ENCODE data around the gene ANK3.

DNA sequence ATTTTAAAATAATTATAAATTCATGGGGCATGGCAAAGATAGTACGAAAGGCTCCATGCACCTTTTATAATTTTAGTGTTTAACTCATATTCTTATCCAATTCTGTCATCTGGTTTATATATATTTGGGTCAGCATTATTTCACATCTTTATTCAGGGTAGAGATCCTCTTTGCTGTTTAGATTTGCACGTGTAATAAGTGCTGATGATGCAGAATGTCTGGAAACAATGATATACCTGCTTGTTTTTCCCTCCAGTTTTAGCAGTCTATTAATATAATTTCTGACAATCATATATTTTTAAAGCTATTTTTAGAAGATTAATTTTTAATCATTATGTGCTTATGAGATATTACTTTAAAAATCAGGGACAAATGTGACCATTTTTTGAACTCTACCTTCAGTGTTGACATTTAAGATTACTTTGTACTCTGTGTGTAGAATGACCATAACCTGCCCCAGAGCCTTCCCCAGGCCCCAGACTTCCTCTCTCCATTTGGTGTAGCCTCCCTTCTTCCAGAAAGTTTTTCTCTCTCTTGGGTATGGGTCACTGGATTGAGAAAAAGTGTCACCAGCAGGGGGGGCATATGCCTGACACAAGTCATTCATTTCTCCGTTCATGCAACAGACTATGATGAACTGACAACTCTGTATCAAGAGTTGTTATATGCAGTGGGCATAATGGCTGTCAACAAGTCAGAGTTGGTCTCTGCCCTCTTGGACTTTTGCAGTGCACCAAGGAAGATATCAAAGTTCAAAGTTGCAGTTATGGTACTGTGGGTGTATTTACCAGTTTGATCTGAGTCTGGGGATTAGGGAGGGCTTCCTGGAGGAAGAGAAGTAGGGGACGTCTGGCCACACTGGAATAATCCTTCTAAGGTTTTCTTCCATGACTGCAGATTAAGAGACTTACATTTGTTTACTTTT, 290.7 kb downstream of the ANK3 start:
- TF ChIP-seq, protein P1, sequence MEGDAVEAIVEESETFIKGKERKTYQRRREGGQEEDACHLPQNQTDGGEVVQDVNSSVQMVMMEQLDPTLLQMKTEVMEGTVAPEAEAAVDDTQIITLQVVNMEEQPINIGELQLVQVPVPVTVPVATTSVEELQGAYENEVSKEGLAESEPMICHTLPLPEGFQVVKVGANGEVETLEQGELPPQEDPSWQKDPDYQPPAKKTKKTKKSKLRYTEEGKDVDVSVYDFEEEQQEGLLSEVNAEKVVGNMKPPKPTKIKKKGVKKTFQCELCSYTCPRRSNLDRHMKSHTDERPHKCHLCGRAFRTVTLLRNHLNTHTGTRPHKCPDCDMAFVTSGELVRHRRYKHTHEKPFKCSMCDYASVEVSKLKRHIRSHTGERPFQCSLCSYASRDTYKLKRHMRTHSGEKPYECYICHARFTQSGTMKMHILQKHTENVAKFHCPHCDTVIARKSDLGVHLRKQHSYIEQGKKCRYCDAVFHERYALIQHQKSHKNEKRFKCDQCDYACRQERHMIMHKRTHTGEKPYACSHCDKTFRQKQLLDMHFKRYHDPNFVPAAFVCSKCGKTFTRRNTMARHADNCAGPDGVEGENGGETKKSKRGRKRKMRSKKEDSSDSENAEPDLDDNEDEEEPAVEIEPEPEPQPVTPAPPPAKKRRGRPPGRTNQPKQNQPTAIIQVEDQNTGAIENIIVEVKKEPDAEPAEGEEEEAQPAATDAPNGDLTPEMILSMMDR (IDR thresholded peaks at IDR 0.05; ENCODE audit: poor library complexity, severe bottlenecking): no peak
- no peak for TF ChIP-seq MXI1 (conservative IDR thresholded peaks at IDR 0.05; ENCODE audit: poor library complexity, severe bottlenecking)
